Stimulated activated effector memory CD8-positive, alpha-beta T cell treated with anti-CD3 and anti-CD28 coated beads, Interleukin-12 subunit alpha, Interleukin-12 subunit beta, amount 100 ng/mL, for 72 hours (primary cell): ENCODE measurements around the gene THAP5.

Experiments used
- ATAC-seq: fragments of 150-1000 bp; cut with Tn5 transposase; 2 replicates; pipeline ENCODE4 v1.10.0; 2021
- DNase-seq, 2 donors: peaks; one replicate each; pipeline ENCODE4 v3.0.0; 2021 to 2022; ENCODE audit warnings: low spot score in 2 of 2
- H3K27ac Mint-ChIP-seq: one replicate; pipeline ENCODE4 v1.8.0; 2022; ENCODE audit warnings: mild to moderate bottlenecking, mixed read lengths
- H3K36me3 Mint-ChIP-seq: one replicate; pipeline ENCODE4 v1.8.0; 2022; ENCODE audit warnings: mild to moderate bottlenecking, mixed read lengths
- H3K4me1 Mint-ChIP-seq: one replicate; pipeline ENCODE4 v1.8.0; 2022; ENCODE audit warnings: mixed read lengths
- H3K4me3 Mint-ChIP-seq: one replicate; pipeline ENCODE4 v1.8.0; 2022; ENCODE audit warnings: mild to moderate bottlenecking, mixed read lengths
- H3K9me3 Mint-ChIP-seq: one replicate; pipeline ENCODE4 v1.8.0; 2022; ENCODE audit warnings: mixed read lengths

The THAP5 gene

DNA sequence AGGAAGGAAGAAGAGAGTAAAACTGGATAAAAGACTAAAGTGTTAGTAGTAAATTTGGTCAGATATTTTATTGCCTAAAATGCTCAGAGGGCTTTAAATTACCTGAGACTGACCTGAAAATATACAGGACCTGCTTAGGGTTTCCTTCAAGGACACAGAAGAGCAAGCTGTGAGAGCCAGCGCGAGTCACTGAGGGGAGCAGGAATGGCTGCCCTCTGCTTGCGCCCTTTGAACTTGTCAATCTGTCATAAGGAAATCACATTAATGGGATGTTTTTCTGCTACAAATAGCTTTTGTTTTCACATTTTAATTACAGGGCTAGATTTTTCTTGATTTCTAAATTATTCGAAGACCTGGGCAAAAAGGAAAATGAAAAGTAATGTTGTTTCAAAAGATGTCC is 27.1 kb upstream of the THAP5 start:
- Mint-ChIP-seq H3K27ac (no peak overlapping the region), H3K4me3 (no peak overlapping the region), H3K4me1 (no peaks in the 10 kb centered on the region), H3K9me3 (no peaks in the 10 kb centered on the region), H3K36me3 (peaks cover 6% of the 10 kb centered on the region)
- ATAC-seq (no peak), DNase-seq (no peak)

GRCh38 chr7:108592646-108593201 is 23.2 kb upstream of the THAP5 start:
- ATAC-seq (no peak), DNase-seq (no peak)
- Mint-ChIP-seq H3K36me3 (peaks cover 6% of the 10 kb centered on the region), H3K4me3 (no peak overlapping the region), H3K27ac (no peak overlapping the region), H3K9me3 (no peaks in the 10 kb centered on the region), H3K4me1 (no peaks in the 10 kb centered on the region)

- Mint-ChIP-seq H3K4me1 (no peaks in the 10 kb centered on the region), H3K9me3 (no peaks in the 10 kb centered on the region), H3K27ac (no peak overlapping the region), H3K36me3 (peaks cover 6% of the 10 kb centered on the region), H3K4me3 (no peak overlapping the region)
- DNase-seq, result no peak
- no peak for ATAC-seq
Observed at GRCh38 chr7:108590606-108591005, 21.1 kb upstream of the THAP5 start.

GRCh38 chr7:108589874-108590273 is 20.4 kb upstream of the THAP5 start:
- ATAC-seq (no peak), DNase-seq (no peak)
- no peak overlapping the region for H3K27ac Mint-ChIP-seq
- H3K36me3 Mint-ChIP-seq, result peaks cover 6% of the 10 kb centered on the region
- no peaks in the 10 kb centered on the region for H3K9me3 Mint-ChIP-seq
- H3K4me1 Mint-ChIP-seq, result no peaks in the 10 kb centered on the region
- no peak overlapping the region for H3K4me3 Mint-ChIP-seq

DNA sequence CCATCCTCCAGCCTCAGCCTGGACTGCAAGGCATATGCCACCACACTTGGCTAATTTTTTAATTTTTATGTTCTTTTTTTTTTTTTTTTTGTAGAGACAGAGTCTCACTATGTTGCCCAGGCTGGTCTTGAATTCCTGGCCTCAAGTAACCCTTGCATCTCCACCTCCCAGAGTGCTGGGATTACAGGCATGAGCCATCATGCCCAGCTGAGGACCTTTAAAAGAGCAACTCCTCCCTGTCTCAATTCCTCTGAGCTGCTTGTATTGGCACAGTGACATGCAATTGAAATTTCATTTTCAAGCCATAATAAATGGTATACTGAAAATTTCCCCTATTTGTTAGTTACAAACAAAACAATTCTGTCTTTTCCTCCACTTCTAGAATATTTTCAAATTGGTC is 19.7 kb upstream of the THAP5 start:
- ATAC-seq (no peak), DNase-seq (no peak)
- Mint-ChIP-seq H3K27ac (no peak overlapping the region), H3K36me3 (peaks cover 5% of the 10 kb centered on the region), H3K4me3 (no peak overlapping the region), H3K9me3 (no peaks in the 10 kb centered on the region), H3K4me1 (no peaks in the 10 kb centered on the region)

DNA sequence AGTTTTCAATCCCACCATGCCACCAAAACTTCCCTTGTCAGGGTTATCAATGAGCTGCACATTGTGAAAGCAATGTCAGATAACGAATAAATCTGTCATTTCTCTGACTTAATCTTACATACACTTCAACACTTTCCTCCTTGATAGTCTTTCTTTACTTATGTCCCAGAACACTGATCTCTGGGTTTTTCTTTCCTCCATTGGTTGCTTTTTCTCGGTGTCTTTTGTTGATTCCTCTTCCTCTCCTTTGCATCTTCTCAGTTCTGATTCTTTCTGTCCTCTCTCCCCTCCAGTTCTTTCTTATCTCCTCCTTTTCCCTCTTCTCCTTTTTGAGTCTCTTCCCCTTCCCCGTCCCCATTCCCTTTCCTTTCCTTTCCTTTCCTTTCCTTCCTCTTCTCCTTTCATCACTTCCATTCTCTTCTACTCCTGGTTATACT is 16.8 kb upstream of the THAP5 start:
- no peak overlapping the region for H3K4me3 Mint-ChIP-seq
- no peak overlapping the region for H3K27ac Mint-ChIP-seq
- no peaks in the 10 kb centered on the region for H3K9me3 Mint-ChIP-seq
- H3K4me1 Mint-ChIP-seq, result no peaks in the 10 kb centered on the region
- DNase-seq (no peak), ATAC-seq (no peak)
- no peaks in the 10 kb centered on the region for H3K36me3 Mint-ChIP-seq

GRCh38 chr7:108585843-108586242 is 16.3 kb upstream of the THAP5 start:
- Mint-ChIP-seq H3K9me3 (no peaks in the 10 kb centered on the region), H3K4me3 (no peak overlapping the region), H3K36me3 (peaks cover 2% of the 10 kb centered on the region), H3K27ac (no peak overlapping the region), H3K4me1 (no peaks in the 10 kb centered on the region)
- DNase-seq, result no peak
- no peak for ATAC-seq

- DNase-seq, result no peak
- Mint-ChIP-seq H3K27ac (no peak overlapping the region), H3K36me3 (peaks cover 13% of the 10 kb centered on the region)
Observed at GRCh38 chr7:108584211-108584610, 14.7 kb upstream of the THAP5 start.

GRCh38 chr7:108581655-108582491 is 12.4 kb upstream of the THAP5 start:
- Mint-ChIP-seq H3K4me3 (no peak overlapping the region), H3K4me1 (peaks cover 3% of the 10 kb centered on the region), H3K36me3 (peaks cover 22% of the 10 kb centered on the region), H3K9me3 (no peaks in the 10 kb centered on the region), H3K27ac (no peak overlapping the region)
- DNase-seq (no peak), ATAC-seq (no peak)

More at GRCh38 chr7:108584211-108584610, 14.7 kb upstream of the THAP5 start:
- H3K4me3 Mint-ChIP-seq, result no peak overlapping the region
- H3K9me3 Mint-ChIP-seq, result no peaks in the 10 kb centered on the region
- ATAC-seq, result no peak
- H3K4me1 Mint-ChIP-seq, result no peaks in the 10 kb centered on the region

- ATAC-seq (no peak), DNase-seq (no peak)
- peaks cover 33% of the 10 kb centered on the region for H3K36me3 Mint-ChIP-seq
- peaks cover 16% of the 10 kb centered on the region for H3K4me1 Mint-ChIP-seq
- no peaks in the 10 kb centered on the region for H3K9me3 Mint-ChIP-seq
- H3K27ac Mint-ChIP-seq, result no peak overlapping the region
- H3K4me3 Mint-ChIP-seq, result no peak overlapping the region
Observed at GRCh38 chr7:108580298-108580697, 10.8 kb upstream of the THAP5 start.

- H3K36me3 Mint-ChIP-seq, result peaks cover 47% of the 10 kb centered on the region
Observed at GRCh38 chr7:108578937-108579336, 9.4 kb upstream of the THAP5 start.

DNA sequence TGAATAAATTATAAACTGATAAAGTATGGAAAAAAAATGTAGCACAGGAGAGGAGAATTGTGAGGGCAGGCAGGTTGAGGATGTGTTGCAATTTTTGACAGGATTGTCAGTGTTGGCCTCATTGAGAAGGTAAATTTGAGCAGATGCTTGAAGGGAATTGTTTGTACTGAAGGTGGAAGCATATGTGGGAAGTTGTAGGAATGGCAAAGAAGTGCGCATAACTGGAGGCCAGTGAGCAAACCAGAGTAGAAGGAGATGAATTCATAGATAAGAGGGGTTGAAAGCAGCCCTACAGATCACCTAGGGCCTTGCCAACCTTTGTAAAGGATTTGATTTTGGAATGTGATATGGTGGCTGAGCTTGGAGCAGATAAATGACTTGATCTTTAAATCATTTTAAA is 6.6 kb upstream of the THAP5 start:
- ATAC-seq (no peak), DNase-seq (no peak)
- H3K4me1 Mint-ChIP-seq, result peaks cover 46% of the 10 kb centered on the region
- H3K9me3 Mint-ChIP-seq, result no peaks in the 10 kb centered on the region
- peak overlapping the region; percentile 75 for H3K27ac Mint-ChIP-seq
- peaks cover 74% of the 10 kb centered on the region for H3K36me3 Mint-ChIP-seq
- H3K4me3 Mint-ChIP-seq, result no peak overlapping the region

More at GRCh38 chr7:108578937-108579336, 9.4 kb upstream of the THAP5 start:
- Mint-ChIP-seq H3K4me3 (no peak overlapping the region), H3K4me1 (peaks cover 30% of the 10 kb centered on the region), H3K9me3 (no peaks in the 10 kb centered on the region), H3K27ac (no peak overlapping the region)
- ATAC-seq (no peak), DNase-seq (no peak)

DNA sequence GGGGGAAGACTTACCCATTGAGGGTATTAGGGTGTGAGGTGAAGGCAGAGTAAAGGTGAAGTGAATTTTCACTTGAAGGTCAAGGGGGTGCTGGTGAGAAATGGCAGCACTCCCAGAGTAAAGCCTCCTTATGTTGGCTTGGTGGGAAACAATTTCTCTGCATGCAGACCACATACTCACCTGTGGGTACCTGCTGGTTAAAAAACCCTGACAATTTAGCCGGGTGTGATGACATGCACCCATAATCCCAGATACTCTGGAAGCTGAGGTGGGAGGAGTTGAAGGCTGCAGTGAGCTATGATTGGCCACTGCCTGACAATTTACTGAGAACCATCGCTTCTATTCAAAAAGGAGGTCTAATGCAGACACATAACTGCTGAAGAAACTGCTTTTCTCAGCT is 5.7 kb upstream of the THAP5 start:
- Mint-ChIP-seq H3K4me3 (no peak overlapping the region), H3K9me3 (no peaks in the 10 kb centered on the region), H3K36me3 (peaks cover 74% of the 10 kb centered on the region), H3K27ac (no peak overlapping the region), H3K4me1 (peaks cover 46% of the 10 kb centered on the region)
- ATAC-seq (no peak), DNase-seq (no peak)

DNA sequence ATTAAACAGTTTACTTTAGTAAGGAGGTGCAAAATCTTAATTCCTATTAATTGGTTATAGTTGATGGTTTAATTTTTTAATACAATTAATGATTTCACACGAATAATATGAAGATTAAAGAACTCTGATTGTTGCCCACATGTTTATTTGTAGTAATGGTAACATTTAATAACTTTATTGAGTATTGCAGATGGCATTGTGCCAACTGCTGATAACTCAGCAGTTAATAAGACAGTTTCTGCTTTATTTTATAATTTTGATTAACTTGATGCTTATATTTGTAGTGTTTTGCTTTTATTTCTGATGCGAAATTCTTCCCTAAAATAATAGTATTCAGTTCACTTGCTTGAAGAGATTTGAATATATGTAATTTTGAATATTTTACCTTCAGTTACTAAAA is 3.0 kb upstream of the THAP5 start:
- ATAC-seq, result no peak
- Mint-ChIP-seq H3K4me3 (no peak overlapping the region), H3K4me1 (peaks cover 53% of the 10 kb centered on the region), H3K9me3 (no peaks in the 10 kb centered on the region), H3K27ac (peak overlapping the region; percentile 32), H3K36me3 (peaks cover 83% of the 10 kb centered on the region)
- DNase-seq, result no peak

DNA sequence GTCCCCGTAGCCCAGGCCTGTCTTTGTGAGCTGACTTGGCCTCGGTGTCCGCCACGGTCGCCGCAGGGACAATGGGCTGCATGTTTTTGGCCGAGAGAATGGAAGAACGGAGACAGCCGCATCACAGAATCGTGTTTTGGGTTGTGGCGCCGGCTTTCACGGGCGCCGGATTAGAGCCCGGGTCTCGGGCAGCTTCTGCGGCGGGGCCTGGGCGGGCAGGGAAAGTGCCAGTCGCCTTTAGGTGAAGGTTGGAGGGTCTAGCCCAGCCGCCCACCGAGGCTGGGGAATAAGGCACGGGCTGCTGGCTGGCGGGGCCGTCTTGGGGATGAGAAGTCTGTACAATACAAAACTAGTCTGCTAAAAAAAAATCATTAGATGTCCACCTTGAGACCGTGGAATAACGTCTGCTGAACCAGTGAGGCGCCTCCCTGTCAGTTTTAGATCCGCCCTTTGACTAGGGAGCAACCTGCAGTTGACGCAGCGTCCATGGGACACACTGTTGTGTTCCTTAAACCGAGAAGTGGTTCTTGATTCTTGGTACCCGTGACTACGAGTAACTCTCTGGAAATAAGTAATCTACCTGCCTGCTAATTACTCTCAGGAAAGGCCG is 745 bp upstream of the THAP5 start:
- H3K9me3 Mint-ChIP-seq, result no peaks in the 10 kb centered on the region
- ATAC-seq (peak; percentile 24), DNase-seq (peak; percentile 24 to 77)
- peak overlapping the region; percentile 95 for H3K4me3 Mint-ChIP-seq
- H3K36me3 Mint-ChIP-seq, result peaks cover 75% of the 10 kb centered on the region
- peaks cover 42% of the 10 kb centered on the region for H3K4me1 Mint-ChIP-seq
- H3K27ac Mint-ChIP-seq, result peak overlapping the region; percentile 100
